ENCODE measurements around the gene ANKRD13B.
A peak's percentile ranks its signal among the peaks of the same experiment; 100 is the strongest.

ANKRD13B gene

GRCh38 chr17:29565643-29566472 lies 27.1 kb upstream of the ANKRD13B start:
- TF ChIP-seq ZNF274 (IDR thresholded peaks at IDR 0.05; ENCODE audit: low read depth, low read length) = no peak
- peak overlapping the region; percentile 58; the same call in 1 of the 2 replicates for H3K4me3 ChIP-seq (ENCODE audit: low read length)

GRCh38 chr17:29566473-29567303 lies 26.2 kb upstream of the ANKRD13B start, which contains the start of gene ABHD15:
TSS of gene ABHD15 (minus strand) at chr17:29567037. CDS start at chr17:29566966, 71 bp downstream.
- no peak for TF ChIP-seq ZNF274 (IDR thresholded peaks at IDR 0.05; ENCODE audit: low read depth, low read length)
- peak within 1 kb of the TSS; percentile 58 for H3K4me3 ChIP-seq (ENCODE audit: low read length)

GRCh38 chr17:29567304-29567553 lies 25.7 kb upstream of the ANKRD13B start:
- peak overlapping the region; percentile 58 for H3K4me3 ChIP-seq (ENCODE audit: low read length)
- no peak for TF ChIP-seq ZNF274 (IDR thresholded peaks at IDR 0.05; ENCODE audit: low read depth, low read length)

- TF ChIP-seq ZNF274 (IDR thresholded peaks at IDR 0.05; ENCODE audit: low read depth, low read length) = no peak
- H3K4me3 ChIP-seq (ENCODE audit: low read length) = peak overlapping the region; percentile 58
Measured at GRCh38 chr17:29567554-29568330, 25.2 kb upstream of the ANKRD13B start.

GRCh38 chr17:29568331-29569244 lies 24.3 kb upstream of the ANKRD13B start, which contains the start of gene TP53I13:
TSS of gene TP53I13 (plus strand) at chr17:29568701. CDS start at chr17:29568759, 58 bp downstream.
- peak within 1 kb of the TSS; percentile 58 for H3K4me3 ChIP-seq (ENCODE audit: low read length)
- no peak for TF ChIP-seq ZNF274 (IDR thresholded peaks at IDR 0.05; ENCODE audit: low read depth, low read length)

GRCh38 chr17:29569245-29569950 lies 23.5 kb upstream of the ANKRD13B start:
- no peak for TF ChIP-seq ZNF274 (IDR thresholded peaks at IDR 0.05; ENCODE audit: low read depth, low read length)
- peak overlapping the region; percentile 55 for H3K4me3 ChIP-seq (ENCODE audit: low read length)

- no peak overlapping the region for H3K4me3 ChIP-seq (ENCODE audit: low read length)
- no peak for TF ChIP-seq ZNF274 (IDR thresholded peaks at IDR 0.05; ENCODE audit: low read depth, low read length)
Measured at GRCh38 chr17:29570521-29570920, 22.4 kb upstream of the ANKRD13B start.

GRCh38 chr17:29571486-29571882 lies 21.4 kb upstream of the ANKRD13B start:
- H3K4me3 ChIP-seq (ENCODE audit: low read length) = no peak overlapping the region
- TF ChIP-seq ZNF274 (IDR thresholded peaks at IDR 0.05; ENCODE audit: low read depth, low read length) = no peak

GRCh38 chr17:29571883-29572681 lies 20.9 kb upstream of the ANKRD13B start:
- no peak overlapping the region for H3K4me3 ChIP-seq (ENCODE audit: low read length)
- TF ChIP-seq ZNF274 (IDR thresholded peaks at IDR 0.05; ENCODE audit: low read depth, low read length) = no peak

GRCh38 chr17:29572691-29573557 lies 20.0 kb upstream of the ANKRD13B start:
- no peak for TF ChIP-seq ZNF274 (IDR thresholded peaks at IDR 0.05; ENCODE audit: low read depth, low read length)
- no peak overlapping the region for H3K4me3 ChIP-seq (ENCODE audit: low read length)

- no peak for TF ChIP-seq ZNF274 (IDR thresholded peaks at IDR 0.05; ENCODE audit: low read depth, low read length)
- no peak overlapping the region for H3K4me3 ChIP-seq (ENCODE audit: low read length)
Measured at GRCh38 chr17:29573558-29573869, 19.4 kb upstream of the ANKRD13B start.
